WTC11 (cell line): ENCODE measurements around the gene TEX44. TPM values are rescaled to one million over a fixed set of nuclear protein-coding genes. Genes with fewer than 3 reads are reported as not detected.

Experiments
- ATAC-seq: fragments of 200-7000 bp; cut with Tn5 transposase; 2 replicates; pipeline ENCODE4 v1.10.0; 2021; ENCODE audit warnings: mild to moderate bottlenecking, moderate library complexity
- CTCF ChIA-PET: fragments of 300-600 bp; sonication (Branson Sonifier 250); formaldehyde crosslinking; loops from one replicate; lab custom pipeline; 2021; ENCODE audit warnings: antibody characterized with exemption; lab: Charles Lee
- POLR2A ChIA-PET: fragments of 350-600 bp; sonication (Branson Sonifier 250); formaldehyde crosslinking; loops from one replicate; lab custom pipeline; 2021; ENCODE audit warnings: antibody characterized with exemption; lab: Charles Lee
- DNase-seq: peaks from one replicate; pipeline ENCODE4 v3.0.0; 2021; ENCODE audit warnings: low spot score
- H3K27ac Mint-ChIP-seq: 2 replicates; pipeline ENCODE4 v1.8.0; 2021; ENCODE audit warnings: mixed read lengths
- H3K27me3 Mint-ChIP-seq: 2 replicates; pipeline ENCODE4 v1.8.0; 2021; ENCODE audit warnings: low read depth, mild to moderate bottlenecking, moderate library complexity, mixed read lengths
- H3K36me3 Mint-ChIP-seq: 2 replicates; pipeline ENCODE4 v1.8.0; 2021; ENCODE audit warnings: mixed read lengths
- H3K4me1 Mint-ChIP-seq: 2 replicates; pipeline ENCODE4 v1.8.0; 2022; ENCODE audit warnings: mixed read lengths
- H3K4me3 Mint-ChIP-seq: 2 replicates; pipeline ENCODE4 v1.8.0; 2021; ENCODE audit warnings: mild to moderate bottlenecking, moderate library complexity, mixed read lengths
- H3K9me3 Mint-ChIP-seq: 2 replicates; pipeline ENCODE4 v1.8.0; 2021; ENCODE audit warnings: mixed read lengths
- CREB1 ChIP-seq: sonication (generic); formaldehyde crosslinking; IDR thresholded peaks from 2 replicates; pipeline ENCODE4 v1.8.0; 2023; ENCODE audit warnings: mild to moderate bottlenecking, missing genetic modification reagents
- CREM ChIP-seq: sonication (generic); formaldehyde crosslinking; IDR thresholded peaks from 2 replicates; pipeline ENCODE4 v1.8.1; 2022; ENCODE audit warnings: mild to moderate bottlenecking, missing genetic modification reagents, moderate library complexity
- FOXJ3 ChIP-seq: sonication (generic); formaldehyde crosslinking; IDR thresholded peaks from 2 replicates; pipeline ENCODE4 v1.9.0; 2021; ENCODE audit warnings: missing genetic modification reagents, mild to moderate bottlenecking, borderline replicate concordance
- FOXP1 ChIP-seq: sonication (generic); formaldehyde crosslinking; IDR thresholded peaks from 2 replicates; pipeline ENCODE4 v1.8.0; 2022; ENCODE audit warnings: missing genetic modification reagents, mild to moderate bottlenecking, moderate library complexity, borderline replicate concordance
- GRHL2 ChIP-seq: fragments of 250-450 bp; sonication (Bioruptor Pico); IDR thresholded peaks from 2 replicates; pipeline ENCODE4 v1.8.0; 2022; ENCODE audit warnings: mild to moderate bottlenecking, moderate library complexity; ENCODE audit not compliant: insufficient replicate concordance, severe bottlenecking
- IRF2 ChIP-seq: sonication (generic); formaldehyde crosslinking; IDR thresholded peaks from 2 replicates; pipeline ENCODE4 v1.8.0; 2022; ENCODE audit warnings: low read depth, missing genetic modification reagents, borderline replicate concordance
- JUN ChIP-seq: sonication (generic); formaldehyde crosslinking; IDR thresholded peaks from 2 replicates; pipeline ENCODE4 v1.8.0; 2023; ENCODE audit warnings: mild to moderate bottlenecking, missing genetic modification reagents
- MXD4 ChIP-seq: fragments of 250-450 bp; sonication (Bioruptor Pico); IDR thresholded peaks from 2 replicates; pipeline ENCODE4 v1.8.0; 2021; ENCODE audit warnings: mild to moderate bottlenecking, moderate library complexity, borderline replicate concordance
- OVOL2 ChIP-seq: fragments of 250-450 bp; sonication (Bioruptor Pico); IDR thresholded peaks from 2 replicates; pipeline ENCODE4 v1.9.0; 2021; ENCODE audit warnings: mild to moderate bottlenecking, borderline replicate concordance
- PRRX2 ChIP-seq: fragments of 250-450 bp; sonication (Bioruptor Pico); IDR thresholded peaks from 2 replicates; pipeline ENCODE4 v1.8.0; 2021; ENCODE audit warnings: mild to moderate bottlenecking
- SMAD4 ChIP-seq: sonication (generic); formaldehyde crosslinking; IDR thresholded peaks from 2 replicates; pipeline ENCODE4 v1.8.0; 2022; ENCODE audit warnings: mild to moderate bottlenecking, missing genetic modification reagents
- ZBTB21 ChIP-seq: sonication (generic); formaldehyde crosslinking; IDR thresholded peaks from 2 replicates; pipeline ENCODE4 v1.8.1; 2023; ENCODE audit warnings: mild to moderate bottlenecking, missing genetic modification reagents, borderline replicate concordance
- ZNF232 ChIP-seq: sonication (generic); formaldehyde crosslinking; IDR thresholded peaks from 2 replicates; pipeline ENCODE4 v1.8.0; 2022; ENCODE audit warnings: mild to moderate bottlenecking, missing genetic modification reagents
- total RNA-seq: library from RNA; stranded (reverse); gene quantifications from 3 replicates; pipeline ENCODE4 v1.2.3, GENCODE V29; 2021
- TF ChIP-seq, protein P1 (sequence below): sonication (generic); formaldehyde crosslinking; IDR thresholded peaks from 2 replicates; pipeline ENCODE4 v1.8.0; 2022; ENCODE audit warnings: mild to moderate bottlenecking, missing genetic modification reagents
- TF ChIP-seq, protein P2 (sequence below): fragments of 250-450 bp; sonication (Bioruptor Pico); IDR thresholded peaks from 2 replicates; pipeline ENCODE4 v1.9.0; 2021; ENCODE audit warnings: mild to moderate bottlenecking
- TF ChIP-seq, protein P3 (sequence below): sonication (generic); formaldehyde crosslinking; IDR thresholded peaks from 2 replicates; pipeline ENCODE4 v1.8.1; 2022; ENCODE audit warnings: missing genetic modification reagents, borderline replicate concordance
- TF ChIP-seq, protein P4 (sequence below): fragments of 250-450 bp; sonication (Bioruptor Pico); IDR thresholded peaks from 2 replicates; pipeline ENCODE4 v1.9.0; 2021; ENCODE audit warnings: mild to moderate bottlenecking, borderline replicate concordance
- TF ChIP-seq, protein P5 (sequence below): fragments of 200-600 bp; IDR thresholded peaks from 2 replicates; pipeline ENCODE4 v1.8.0; 2022; ENCODE audit warnings: antibody characterized with exemption

The TEX44 gene
- total RNA-seq, 1 experiment from 2014 or later = not detected

DNA sequence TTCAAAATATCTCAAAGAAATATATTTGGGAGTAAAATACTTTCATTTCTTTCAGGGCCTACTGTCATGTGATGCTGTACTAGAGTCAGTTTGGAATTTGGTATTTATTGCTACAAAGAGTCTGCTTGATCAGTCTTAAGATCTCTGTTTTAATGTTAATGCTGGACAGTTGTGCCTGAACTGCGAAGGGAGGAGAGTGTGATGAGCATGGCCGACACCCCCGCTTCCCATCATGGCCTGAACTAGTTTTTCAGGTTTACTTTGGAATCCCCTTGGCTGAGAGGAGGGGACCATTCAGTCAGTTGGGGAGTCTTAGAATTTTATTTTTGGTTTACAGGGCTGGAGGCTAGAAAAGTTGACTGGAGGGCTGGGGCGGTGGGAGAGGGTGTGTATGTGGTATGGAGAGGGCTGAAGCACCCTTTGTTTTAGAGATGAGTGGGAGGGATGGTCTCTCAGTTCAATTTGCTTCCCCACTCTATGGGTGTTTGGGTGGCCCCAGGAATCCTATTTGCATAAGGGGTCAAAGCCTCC lies 20.9 kb upstream of the TEX44 start:
- Mint-ChIP-seq H3K27ac (peak overlapping the region; percentile 94), H3K4me1 (peaks cover 64% of the 10 kb centered on the region), H3K36me3 (peaks cover 5% of the 10 kb centered on the region), H3K4me3 (no peak overlapping the region; the same call in 1 of the 2 replicates), H3K27me3 (no peaks in the 10 kb centered on the region), H3K9me3 (peaks cover 7% of the 10 kb centered on the region)
- DNase-seq (peak; percentile 43), ATAC-seq (peak; percentile 55)
- TF ChIP-seq IRF2 (CRISPR knock-in tag) = no peak
- TF ChIP-seq CREM (CRISPR knock-in tag) = 0 out of 2 replicates have a peak, but pooled peaks have one; percentile 22
- TF ChIP-seq, protein P1, sequence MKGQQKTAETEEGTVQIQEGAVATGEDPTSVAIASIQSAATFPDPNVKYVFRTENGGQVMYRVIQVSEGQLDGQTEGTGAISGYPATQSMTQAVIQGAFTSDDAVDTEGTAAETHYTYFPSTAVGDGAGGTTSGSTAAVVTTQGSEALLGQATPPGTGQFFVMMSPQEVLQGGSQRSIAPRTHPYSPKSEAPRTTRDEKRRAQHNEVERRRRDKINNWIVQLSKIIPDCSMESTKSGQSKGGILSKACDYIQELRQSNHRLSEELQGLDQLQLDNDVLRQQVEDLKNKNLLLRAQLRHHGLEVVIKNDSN (CRISPR knock-in tag) = no peak
- CTCF ChIA-PET = interaction anchor here (0.7 to 3.0 kb wide), 3 partner anchors 8 to 40 kb away, joined by 3 to 18 read pairs (median 4); no protein-coding TSS in a partner anchor
- POLR2A ChIA-PET = interaction anchor here (0.7 kb wide), 1 partner anchor 49 kb away, joined by 9 read pairs; no protein-coding TSS in a partner anchor

DNA sequence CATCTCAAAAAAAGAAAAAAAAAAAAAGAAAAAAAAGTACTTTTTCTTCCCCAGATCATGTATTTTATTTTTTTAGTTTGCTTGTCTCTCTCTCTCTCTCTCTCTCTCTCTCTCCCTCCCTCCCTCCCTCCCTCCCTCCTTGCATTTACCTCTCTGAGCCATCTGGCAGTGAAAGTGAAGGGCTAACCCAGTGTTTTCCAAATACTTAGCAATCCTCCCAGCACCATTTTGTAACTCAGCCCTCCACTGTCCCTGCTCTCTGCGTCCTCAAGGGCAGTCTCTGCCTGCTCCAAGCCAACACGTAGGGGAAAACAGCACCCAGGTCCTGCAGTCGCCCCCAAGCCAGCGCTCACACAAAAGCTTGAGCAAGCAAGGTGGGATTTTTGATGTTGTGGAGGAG lies 19.6 kb upstream of the TEX44 start:
- Mint-ChIP-seq H3K27ac (peak overlapping the region; percentile 88), H3K27me3 (no peaks in the 10 kb centered on the region), H3K4me3 (peak overlapping the region; percentile 21; the same call in 1 of the 2 replicates), H3K36me3 (no peaks in the 10 kb centered on the region; the same call in 1 of the 2 replicates), H3K4me1 (peaks cover 68% of the 10 kb centered on the region), H3K9me3 (no peaks in the 10 kb centered on the region)
- DNase-seq (no peak), ATAC-seq (peak; percentile 9; the same call in 1 of the 2 replicates)
- CTCF ChIA-PET = interaction anchor here (1.1 to 3.0 kb wide), 4 partner anchors 10 to 105 kb away, joined by 3 to 18 read pairs (median 6); no protein-coding TSS in a partner anchor
- TF ChIP-seq ZNF232 (CRISPR knock-in tag) (no peak), FOXJ3 (CRISPR knock-in tag) (no peak), IRF2 (CRISPR knock-in tag) (no peak), SMAD4 (CRISPR knock-in tag) (no peak), JUN (CRISPR knock-in tag) (no peak), GRHL2 (no peak), PRRX2 (CRISPR knock-in tag) (no peak), MXD4 (CRISPR knock-in tag) (no peak), OVOL2 (no peak), ZBTB21 (no peak), CREB1 (CRISPR knock-in tag) (no peak), FOXP1 (CRISPR knock-in tag) (no peak)
- TF ChIP-seq, protein P2, sequence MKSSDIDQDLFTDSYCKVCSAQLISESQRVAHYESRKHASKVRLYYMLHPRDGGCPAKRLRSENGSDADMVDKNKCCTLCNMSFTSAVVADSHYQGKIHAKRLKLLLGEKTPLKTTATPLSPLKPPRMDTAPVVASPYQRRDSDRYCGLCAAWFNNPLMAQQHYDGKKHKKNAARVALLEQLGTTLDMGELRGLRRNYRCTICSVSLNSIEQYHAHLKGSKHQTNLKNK (CRISPR knock-in tag) = no peak
- TF ChIP-seq, protein P3, sequence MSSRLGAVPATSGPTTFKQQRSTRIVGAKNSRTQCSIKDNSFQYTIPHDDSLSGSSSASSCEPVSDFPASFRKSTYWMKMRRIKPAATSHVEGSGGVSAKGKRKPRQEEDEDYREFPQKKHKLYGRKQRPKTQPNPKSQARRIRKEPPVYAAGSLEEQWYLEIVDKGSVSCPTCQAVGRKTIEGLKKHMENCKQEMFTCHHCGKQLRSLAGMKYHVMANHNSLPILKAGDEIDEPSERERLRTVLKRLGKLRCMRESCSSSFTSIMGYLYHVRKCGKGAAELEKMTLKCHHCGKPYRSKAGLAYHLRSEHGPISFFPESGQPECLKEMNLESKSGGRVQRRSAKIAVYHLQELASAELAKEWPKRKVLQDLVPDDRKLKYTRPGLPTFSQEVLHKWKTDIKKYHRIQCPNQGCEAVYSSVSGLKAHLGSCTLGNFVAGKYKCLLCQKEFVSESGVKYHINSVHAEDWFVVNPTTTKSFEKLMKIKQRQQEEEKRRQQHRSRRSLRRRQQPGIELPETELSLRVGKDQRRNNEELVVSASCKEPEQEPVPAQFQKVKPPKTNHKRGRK (CRISPR knock-in tag) = no peak
- TF ChIP-seq, protein P4, sequence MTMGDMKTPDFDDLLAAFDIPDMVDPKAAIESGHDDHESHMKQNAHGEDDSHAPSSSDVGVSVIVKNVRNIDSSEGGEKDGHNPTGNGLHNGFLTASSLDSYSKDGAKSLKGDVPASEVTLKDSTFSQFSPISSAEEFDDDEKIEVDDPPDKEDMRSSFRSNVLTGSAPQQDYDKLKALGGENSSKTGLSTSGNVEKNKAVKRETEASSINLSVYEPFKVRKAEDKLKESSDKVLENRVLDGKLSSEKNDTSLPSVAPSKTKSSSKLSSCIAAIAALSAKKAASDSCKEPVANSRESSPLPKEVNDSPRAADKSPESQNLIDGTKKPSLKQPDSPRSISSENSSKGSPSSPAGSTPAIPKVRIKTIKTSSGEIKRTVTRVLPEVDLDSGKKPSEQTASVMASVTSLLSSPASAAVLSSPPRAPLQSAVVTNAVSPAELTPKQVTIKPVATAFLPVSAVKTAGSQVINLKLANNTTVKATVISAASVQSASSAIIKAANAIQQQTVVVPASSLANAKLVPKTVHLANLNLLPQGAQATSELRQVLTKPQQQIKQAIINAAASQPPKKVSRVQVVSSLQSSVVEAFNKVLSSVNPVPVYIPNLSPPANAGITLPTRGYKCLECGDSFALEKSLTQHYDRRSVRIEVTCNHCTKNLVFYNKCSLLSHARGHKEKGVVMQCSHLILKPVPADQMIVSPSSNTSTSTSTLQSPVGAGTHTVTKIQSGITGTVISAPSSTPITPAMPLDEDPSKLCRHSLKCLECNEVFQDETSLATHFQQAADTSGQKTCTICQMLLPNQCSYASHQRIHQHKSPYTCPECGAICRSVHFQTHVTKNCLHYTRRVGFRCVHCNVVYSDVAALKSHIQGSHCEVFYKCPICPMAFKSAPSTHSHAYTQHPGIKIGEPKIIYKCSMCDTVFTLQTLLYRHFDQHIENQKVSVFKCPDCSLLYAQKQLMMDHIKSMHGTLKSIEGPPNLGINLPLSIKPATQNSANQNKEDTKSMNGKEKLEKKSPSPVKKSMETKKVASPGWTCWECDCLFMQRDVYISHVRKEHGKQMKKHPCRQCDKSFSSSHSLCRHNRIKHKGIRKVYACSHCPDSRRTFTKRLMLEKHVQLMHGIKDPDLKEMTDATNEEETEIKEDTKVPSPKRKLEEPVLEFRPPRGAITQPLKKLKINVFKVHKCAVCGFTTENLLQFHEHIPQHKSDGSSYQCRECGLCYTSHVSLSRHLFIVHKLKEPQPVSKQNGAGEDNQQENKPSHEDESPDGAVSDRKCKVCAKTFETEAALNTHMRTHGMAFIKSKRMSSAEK = no peak
- TF ChIP-seq, protein P5, sequence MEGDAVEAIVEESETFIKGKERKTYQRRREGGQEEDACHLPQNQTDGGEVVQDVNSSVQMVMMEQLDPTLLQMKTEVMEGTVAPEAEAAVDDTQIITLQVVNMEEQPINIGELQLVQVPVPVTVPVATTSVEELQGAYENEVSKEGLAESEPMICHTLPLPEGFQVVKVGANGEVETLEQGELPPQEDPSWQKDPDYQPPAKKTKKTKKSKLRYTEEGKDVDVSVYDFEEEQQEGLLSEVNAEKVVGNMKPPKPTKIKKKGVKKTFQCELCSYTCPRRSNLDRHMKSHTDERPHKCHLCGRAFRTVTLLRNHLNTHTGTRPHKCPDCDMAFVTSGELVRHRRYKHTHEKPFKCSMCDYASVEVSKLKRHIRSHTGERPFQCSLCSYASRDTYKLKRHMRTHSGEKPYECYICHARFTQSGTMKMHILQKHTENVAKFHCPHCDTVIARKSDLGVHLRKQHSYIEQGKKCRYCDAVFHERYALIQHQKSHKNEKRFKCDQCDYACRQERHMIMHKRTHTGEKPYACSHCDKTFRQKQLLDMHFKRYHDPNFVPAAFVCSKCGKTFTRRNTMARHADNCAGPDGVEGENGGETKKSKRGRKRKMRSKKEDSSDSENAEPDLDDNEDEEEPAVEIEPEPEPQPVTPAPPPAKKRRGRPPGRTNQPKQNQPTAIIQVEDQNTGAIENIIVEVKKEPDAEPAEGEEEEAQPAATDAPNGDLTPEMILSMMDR = no peak
- POLR2A ChIA-PET = interaction anchor here (0.7 kb wide), 1 partner anchor 13 kb away, joined by 3 read pairs; no protein-coding TSS in a partner anchor
